A673 (cell line): Measurements from ENCODE around the gene ITGA11.

ENCODE experiments used
- CTCF ChIP-seq: fragments of 300-800, 200-600 bp; sonication (generic); conservative IDR thresholded peaks from 2 replicates; pipeline ENCODE4 v1.5.1; 2017; ENCODE audit warnings: low read depth, mild to moderate bottlenecking, antibody characterized with exemption, low read length, moderate library complexity, mixed read lengths
- EZH2 ChIP-seq: fragments of 200-600 bp; sonication (generic); IDR thresholded peaks from 2 replicates; pipeline ENCODE4 v1.6.1; 2017; ENCODE audit warnings: borderline replicate concordance, low read depth, mild to moderate bottlenecking, mixed read lengths, antibody characterized with exemption, low read length; ENCODE audit not compliant: poor library complexity, severe bottlenecking

DNA sequence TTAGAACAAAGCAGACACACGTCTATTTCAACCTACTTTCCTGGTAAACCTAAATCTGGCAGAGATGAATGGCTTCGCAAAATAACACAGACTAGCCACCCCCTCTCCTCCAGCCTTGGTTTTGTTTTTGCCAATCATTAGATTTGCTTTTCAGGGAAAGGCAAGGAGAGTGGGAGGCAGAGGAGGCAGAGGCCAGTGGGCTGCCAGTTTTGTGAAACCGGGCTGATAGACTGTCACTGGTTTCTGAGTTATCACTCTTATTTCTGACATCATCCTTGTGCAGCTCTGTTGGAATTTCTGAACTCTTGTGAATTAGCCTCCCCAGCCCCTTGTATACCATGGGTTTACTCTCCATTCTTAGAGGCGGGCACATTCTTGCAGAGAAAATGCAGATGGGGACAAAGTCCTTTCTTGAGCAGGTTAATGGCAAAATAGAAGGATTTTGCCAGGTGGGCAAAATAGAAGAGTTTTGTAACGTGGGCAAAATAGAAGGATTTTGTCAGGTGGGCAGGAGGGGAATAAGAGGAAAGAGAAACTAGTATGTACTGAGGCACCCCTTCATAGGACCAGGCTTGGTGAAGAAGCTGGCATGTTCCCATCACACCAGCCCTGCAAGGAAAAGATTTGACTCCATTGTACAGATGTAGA is 157.6 kb downstream of the ITGA11 start:
- TF ChIP-seq CTCF (no peak), EZH2 (no peak)
